ENCODE results near the gene SLC1A7. TPM values are rescaled to one million over a fixed set of nuclear protein-coding genes. Genes with fewer than 3 reads are reported as not detected.

Gene SLC1A7
- total and polyA plus RNA-seq, 2 of the 13 experiments (the other 11 are each of a cell fraction or from before 2014, with no cell fraction given): 0.04 to 2.0 TPM

- peak; percentile 66 for TF ChIP-seq HMGXB3 (CRISPR knock-in tag; IDR thresholded peaks at IDR 0.05; ENCODE audit: borderline replicate concordance)
- peak; percentile 98 for TF ChIP-seq FOXO1 (CRISPR knock-in tag; IDR thresholded peaks at IDR 0.05)
- no peak; the same call in 1 of the 2 replicates for TF ChIP-seq ZNF121 (CRISPR knock-in tag; IDR thresholded peaks at IDR 0.05)
- TF ChIP-seq ZNF3 (CRISPR knock-in tag; IDR thresholded peaks at IDR 0.05): no peak
- peak; percentile 90 for TF ChIP-seq MEIS1 (CRISPR knock-in tag; IDR thresholded peaks at IDR 0.05; ENCODE audit: borderline replicate concordance)
- TF ChIP-seq POLR2G (IDR thresholded peaks at IDR 0.05; ENCODE audit: low read depth, low read length): no peak
- TF ChIP-seq CENPX (CRISPR knock-in tag; IDR thresholded peaks at IDR 0.05): no peak
- peak; percentile 68; the same call in 1 of the 2 replicates for TF ChIP-seq ZNF766 (CRISPR knock-in tag; IDR thresholded peaks at IDR 0.05; ENCODE audit: borderline replicate concordance)
- TF ChIP-seq ESRRA (CRISPR knock-in tag; IDR thresholded peaks at IDR 0.05; ENCODE audit: low read depth): peak; percentile 95
- no peak for TF ChIP-seq KAT7 (CRISPR knock-in tag; IDR thresholded peaks at IDR 0.05; ENCODE audit: borderline replicate concordance)
- peak; percentile 47; the same call in 1 of the 2 replicates for TF ChIP-seq NFYC (CRISPR knock-in tag; IDR thresholded peaks at IDR 0.05)
- TF ChIP-seq, protein P1, sequence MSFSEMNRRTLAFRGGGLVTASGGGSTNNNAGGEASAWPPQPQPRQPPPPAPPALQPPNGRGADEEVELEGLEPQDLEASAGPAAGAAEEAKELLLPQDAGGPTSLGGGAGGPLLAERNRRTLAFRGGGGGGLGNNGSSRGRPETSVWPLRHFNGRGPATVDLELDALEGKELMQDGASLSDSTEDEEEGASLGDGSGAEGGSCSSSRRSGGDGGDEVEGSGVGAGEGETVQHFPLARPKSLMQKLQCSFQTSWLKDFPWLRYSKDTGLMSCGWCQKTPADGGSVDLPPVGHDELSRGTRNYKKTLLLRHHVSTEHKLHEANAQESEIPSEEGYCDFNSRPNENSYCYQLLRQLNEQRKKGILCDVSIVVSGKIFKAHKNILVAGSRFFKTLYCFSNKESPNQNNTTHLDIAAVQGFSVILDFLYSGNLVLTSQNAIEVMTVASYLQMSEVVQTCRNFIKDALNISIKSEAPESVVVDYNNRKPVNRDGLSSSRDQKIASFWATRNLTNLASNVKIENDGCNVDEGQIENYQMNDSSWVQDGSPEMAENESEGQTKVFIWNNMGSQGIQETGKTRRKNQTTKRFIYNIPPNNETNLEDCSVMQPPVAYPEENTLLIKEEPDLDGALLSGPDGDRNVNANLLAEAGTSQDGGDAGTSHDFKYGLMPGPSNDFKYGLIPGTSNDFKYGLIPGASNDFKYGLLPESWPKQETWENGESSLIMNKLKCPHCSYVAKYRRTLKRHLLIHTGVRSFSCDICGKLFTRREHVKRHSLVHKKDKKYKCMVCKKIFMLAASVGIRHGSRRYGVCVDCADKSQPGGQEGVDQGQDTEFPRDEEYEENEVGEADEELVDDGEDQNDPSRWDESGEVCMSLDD (CRISPR knock-in tag; IDR thresholded peaks at IDR 0.05; ENCODE audit: borderline replicate concordance): peak; percentile 93
- peak; percentile 99 for TF ChIP-seq ZNF788 (CRISPR knock-in tag; IDR thresholded peaks at IDR 0.05; ENCODE audit: borderline replicate concordance)
- TF ChIP-seq ZNF205 (CRISPR knock-in tag; IDR thresholded peaks at IDR 0.05): peak; percentile 80
- no peak for TF ChIP-seq ZNF572 (CRISPR knock-in tag; IDR thresholded peaks at IDR 0.05)
- peak; percentile 90; the same call in 1 of the 2 replicates for TF ChIP-seq ZMAT3 (CRISPR knock-in tag; conservative IDR thresholded peaks at IDR 0.05)
- TF ChIP-seq ZNF746 (CRISPR knock-in tag; IDR thresholded peaks at IDR 0.05): peak; percentile 88
- TF ChIP-seq RXRA (CRISPR knock-in tag; IDR thresholded peaks at IDR 0.05): peak; percentile 97
- TF ChIP-seq KDM5A (IDR thresholded peaks at IDR 0.05; ENCODE audit: borderline replicate concordance, low read length): no peak
- TF ChIP-seq ZNF780A (CRISPR knock-in tag; IDR thresholded peaks at IDR 0.05): no peak
- peak; percentile 23; the same call in 1 of the 2 replicates for TF ChIP-seq ZNF124 (CRISPR knock-in tag; IDR thresholded peaks at IDR 0.05)
- TF ChIP-seq ZNF672 (CRISPR knock-in tag; IDR thresholded peaks at IDR 0.05): no peak
- no peak for TF ChIP-seq ZNF256 (CRISPR knock-in tag; conservative IDR thresholded peaks at IDR 0.05)
- peak; percentile 99 for TF ChIP-seq NR2F6 (IDR thresholded peaks at IDR 0.05)
- TF ChIP-seq NR2F6 (CRISPR knock-in tag; IDR thresholded peaks at IDR 0.05): peak; percentile 100
- peak; percentile 96 for TF ChIP-seq TBX2 (CRISPR knock-in tag; IDR thresholded peaks at IDR 0.05; ENCODE audit: borderline replicate concordance)
- TF ChIP-seq ZNF441 (CRISPR knock-in tag; IDR thresholded peaks at IDR 0.05; ENCODE audit: borderline replicate concordance): peak; percentile 77; the same call in 1 of the 2 replicates
These were observed 18.5 kb upstream of the SLC1A7 start (continued) for GRCh38 chr1:53160924-53161378.

Data from HepG2 (cell line).